ENCODE results near the gene MRPL41. TPM values are rescaled to one million over a fixed set of nuclear protein-coding genes. Genes with fewer than 3 reads are reported as not detected.

MRPL41 gene
- polyA plus RNA-seq, 1 donor from 2014 or later = 60.5 TPM

DNA sequence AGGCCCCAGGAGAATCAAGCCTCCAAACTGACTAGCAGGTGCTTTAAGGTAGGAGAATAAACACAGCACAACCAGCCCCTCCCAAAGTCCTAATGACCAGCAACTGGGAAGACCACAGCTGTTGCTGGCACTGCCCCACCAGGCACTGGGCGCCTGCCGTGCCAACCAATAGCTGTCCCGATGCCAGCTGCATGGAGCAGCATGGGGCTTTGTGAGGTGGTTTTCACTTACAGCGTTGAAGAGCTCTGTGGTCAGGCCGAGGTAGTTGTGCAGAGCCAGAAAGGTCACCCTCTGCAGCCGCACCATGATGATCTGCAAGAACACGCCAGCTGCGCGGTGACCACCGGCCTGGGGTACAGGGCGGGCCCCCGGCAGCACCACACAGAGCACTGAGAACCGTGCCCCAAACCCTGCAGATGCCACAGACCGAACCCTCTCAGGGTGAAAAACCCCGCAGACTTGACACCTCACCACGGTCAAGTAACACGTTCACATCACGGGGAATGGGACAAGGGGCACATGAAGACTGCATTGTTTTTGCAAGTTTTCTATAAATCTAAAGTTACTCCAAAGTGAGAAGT lies 30.2 kb upstream of the MRPL41 start:
- no peaks in the 10 kb centered on the region for H3K9me2 ChIP-seq (ENCODE audit: insufficient read depth, low read length)
- no peaks in the 10 kb centered on the region for H3F3A ChIP-seq (ENCODE audit: insufficient read depth, low read length, poor library complexity, severe bottlenecking)
- no peaks in the 10 kb centered on the region for H3K9me3 ChIP-seq (ENCODE audit: low read length)
- H3K36me3 ChIP-seq (ENCODE audit: insufficient read depth, low read length) = no peaks in the 10 kb centered on the region
- H3K9ac ChIP-seq (ENCODE audit: low read length) = no peak overlapping the region
- no peak overlapping the region for H3K27ac ChIP-seq (ENCODE audit: low read length)
- H3K4me2 ChIP-seq (ENCODE audit: low read length) = no peak overlapping the region
- no peak overlapping the region for H3K4me3 ChIP-seq (ENCODE audit: low read length)
- H3K79me2 ChIP-seq (replicated peaks; ENCODE audit: insufficient read depth, low read length) = no peaks in the 10 kb centered on the region
- no peak overlapping the region for H2AFZ ChIP-seq (ENCODE audit: low read depth, low read length)
- TF ChIP-seq, protein P1, sequence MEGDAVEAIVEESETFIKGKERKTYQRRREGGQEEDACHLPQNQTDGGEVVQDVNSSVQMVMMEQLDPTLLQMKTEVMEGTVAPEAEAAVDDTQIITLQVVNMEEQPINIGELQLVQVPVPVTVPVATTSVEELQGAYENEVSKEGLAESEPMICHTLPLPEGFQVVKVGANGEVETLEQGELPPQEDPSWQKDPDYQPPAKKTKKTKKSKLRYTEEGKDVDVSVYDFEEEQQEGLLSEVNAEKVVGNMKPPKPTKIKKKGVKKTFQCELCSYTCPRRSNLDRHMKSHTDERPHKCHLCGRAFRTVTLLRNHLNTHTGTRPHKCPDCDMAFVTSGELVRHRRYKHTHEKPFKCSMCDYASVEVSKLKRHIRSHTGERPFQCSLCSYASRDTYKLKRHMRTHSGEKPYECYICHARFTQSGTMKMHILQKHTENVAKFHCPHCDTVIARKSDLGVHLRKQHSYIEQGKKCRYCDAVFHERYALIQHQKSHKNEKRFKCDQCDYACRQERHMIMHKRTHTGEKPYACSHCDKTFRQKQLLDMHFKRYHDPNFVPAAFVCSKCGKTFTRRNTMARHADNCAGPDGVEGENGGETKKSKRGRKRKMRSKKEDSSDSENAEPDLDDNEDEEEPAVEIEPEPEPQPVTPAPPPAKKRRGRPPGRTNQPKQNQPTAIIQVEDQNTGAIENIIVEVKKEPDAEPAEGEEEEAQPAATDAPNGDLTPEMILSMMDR (IDR thresholded peaks at IDR 0.05; ENCODE audit: poor library complexity, severe bottlenecking) = no peak
- TF ChIP-seq, protein P2, sequence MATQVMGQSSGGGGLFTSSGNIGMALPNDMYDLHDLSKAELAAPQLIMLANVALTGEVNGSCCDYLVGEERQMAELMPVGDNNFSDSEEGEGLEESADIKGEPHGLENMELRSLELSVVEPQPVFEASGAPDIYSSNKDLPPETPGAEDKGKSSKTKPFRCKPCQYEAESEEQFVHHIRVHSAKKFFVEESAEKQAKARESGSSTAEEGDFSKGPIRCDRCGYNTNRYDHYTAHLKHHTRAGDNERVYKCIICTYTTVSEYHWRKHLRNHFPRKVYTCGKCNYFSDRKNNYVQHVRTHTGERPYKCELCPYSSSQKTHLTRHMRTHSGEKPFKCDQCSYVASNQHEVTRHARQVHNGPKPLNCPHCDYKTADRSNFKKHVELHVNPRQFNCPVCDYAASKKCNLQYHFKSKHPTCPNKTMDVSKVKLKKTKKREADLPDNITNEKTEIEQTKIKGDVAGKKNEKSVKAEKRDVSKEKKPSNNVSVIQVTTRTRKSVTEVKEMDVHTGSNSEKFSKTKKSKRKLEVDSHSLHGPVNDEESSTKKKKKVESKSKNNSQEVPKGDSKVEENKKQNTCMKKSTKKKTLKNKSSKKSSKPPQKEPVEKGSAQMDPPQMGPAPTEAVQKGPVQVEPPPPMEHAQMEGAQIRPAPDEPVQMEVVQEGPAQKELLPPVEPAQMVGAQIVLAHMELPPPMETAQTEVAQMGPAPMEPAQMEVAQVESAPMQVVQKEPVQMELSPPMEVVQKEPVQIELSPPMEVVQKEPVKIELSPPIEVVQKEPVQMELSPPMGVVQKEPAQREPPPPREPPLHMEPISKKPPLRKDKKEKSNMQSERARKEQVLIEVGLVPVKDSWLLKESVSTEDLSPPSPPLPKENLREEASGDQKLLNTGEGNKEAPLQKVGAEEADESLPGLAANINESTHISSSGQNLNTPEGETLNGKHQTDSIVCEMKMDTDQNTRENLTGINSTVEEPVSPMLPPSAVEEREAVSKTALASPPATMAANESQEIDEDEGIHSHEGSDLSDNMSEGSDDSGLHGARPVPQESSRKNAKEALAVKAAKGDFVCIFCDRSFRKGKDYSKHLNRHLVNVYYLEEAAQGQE (IDR thresholded peaks at IDR 0.05; ENCODE audit: borderline replicate concordance) = no peak
- TF ChIP-seq TAF1 (IDR thresholded peaks at IDR 0.05; ENCODE audit: low read depth) (no peak), SMC3 (conservative IDR thresholded peaks at IDR 0.05; ENCODE audit: poor library complexity) (no peak), EP300 (conservative IDR thresholded peaks at IDR 0.05; ENCODE audit: poor library complexity, severe bottlenecking) (no peak), RAD21 (conservative IDR thresholded peaks at IDR 0.05) (no peak), POLR2AphosphoS5 (IDR thresholded peaks at IDR 0.05) (no peak), EZH2 (IDR thresholded peaks at IDR 0.05; ENCODE audit: borderline replicate concordance, insufficient read depth, low read length, poor library complexity, severe bottlenecking) (no peak), MXI1 (conservative IDR thresholded peaks at IDR 0.05; ENCODE audit: poor library complexity, severe bottlenecking) (no peak)
- H4K20me1 ChIP-seq (ENCODE audit: insufficient read depth) = no peaks in the 10 kb centered on the region
- H3K27me3 ChIP-seq (ENCODE audit: insufficient read depth, low read depth, low read length) = no peaks in the 10 kb centered on the region

DNA sequence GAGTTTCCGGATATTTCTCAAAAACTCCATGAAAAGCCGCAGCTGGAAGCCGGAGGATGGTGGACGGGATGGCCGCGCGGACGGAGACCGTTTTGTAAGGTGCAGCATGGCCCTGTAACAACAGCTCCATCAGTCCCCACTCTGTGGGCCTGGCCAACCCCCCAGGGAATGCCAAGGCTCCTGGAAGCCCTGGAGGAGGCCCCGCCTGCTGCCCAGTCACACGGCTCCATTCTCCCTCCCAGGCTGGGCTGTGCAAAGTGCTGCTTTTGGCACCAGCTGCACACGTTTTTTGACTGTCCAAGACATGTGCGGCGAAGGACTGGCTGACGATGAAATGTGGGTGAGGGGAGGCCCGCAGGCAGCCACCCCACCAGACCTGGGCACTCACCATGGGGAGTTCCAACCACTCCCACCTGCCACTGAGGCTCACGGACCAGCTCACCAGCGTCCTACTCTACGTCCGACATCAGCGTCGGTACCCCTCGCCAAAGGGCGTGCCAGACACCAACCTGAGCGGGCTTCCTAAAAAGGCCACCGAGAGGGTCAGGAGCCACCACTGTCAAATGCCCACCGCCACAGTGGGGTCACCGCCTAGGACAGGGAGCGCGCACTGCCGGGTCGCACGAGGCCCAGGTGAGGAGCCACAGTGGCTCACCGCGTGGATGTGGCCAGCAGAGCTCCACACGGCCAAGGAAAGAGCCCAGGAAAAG lies 28.8 kb upstream of the MRPL41 start:
- Histone ChIP-seq H4K20me1 (ENCODE audit: insufficient read depth) (no peaks in the 10 kb centered on the region), H3F3A (ENCODE audit: insufficient read depth, low read length, poor library complexity, severe bottlenecking) (no peaks in the 10 kb centered on the region), H3K27ac (ENCODE audit: low read length) (no peak overlapping the region), H3K27me3 (ENCODE audit: insufficient read depth, low read depth, low read length) (no peaks in the 10 kb centered on the region), H3K79me2 (replicated peaks; ENCODE audit: insufficient read depth, low read length) (no peaks in the 10 kb centered on the region), H3K9me2 (ENCODE audit: insufficient read depth, low read length) (no peaks in the 10 kb centered on the region), H3K9ac (ENCODE audit: low read length) (no peak overlapping the region), H3K4me3 (ENCODE audit: low read length) (no peak overlapping the region), H3K9me3 (ENCODE audit: low read length) (no peaks in the 10 kb centered on the region), H3K4me2 (ENCODE audit: low read length) (no peak overlapping the region), H3K36me3 (ENCODE audit: insufficient read depth, low read length) (no peaks in the 10 kb centered on the region), H2AFZ (ENCODE audit: low read depth, low read length) (no peak overlapping the region)
- TF ChIP-seq EP300 (conservative IDR thresholded peaks at IDR 0.05; ENCODE audit: poor library complexity, severe bottlenecking) (no peak), SMC3 (conservative IDR thresholded peaks at IDR 0.05; ENCODE audit: poor library complexity) (no peak), RAD21 (conservative IDR thresholded peaks at IDR 0.05) (no peak), POLR2AphosphoS5 (IDR thresholded peaks at IDR 0.05) (no peak), EZH2 (IDR thresholded peaks at IDR 0.05; ENCODE audit: borderline replicate concordance, insufficient read depth, low read length, poor library complexity, severe bottlenecking) (no peak), MXI1 (conservative IDR thresholded peaks at IDR 0.05; ENCODE audit: poor library complexity, severe bottlenecking) (no peak), TAF1 (IDR thresholded peaks at IDR 0.05; ENCODE audit: low read depth) (no peak)
- TF ChIP-seq, protein P1 (IDR thresholded peaks at IDR 0.05; ENCODE audit: poor library complexity, severe bottlenecking) = no peak
- TF ChIP-seq, protein P2 (IDR thresholded peaks at IDR 0.05; ENCODE audit: borderline replicate concordance) = no peak
